HS-5 (cell line): ENCODE results near the gene PDGFB.

Experiments
- DNase-seq: peaks from one replicate; pipeline ENCODE4 v3.0.0-alpha.2; 2012; ENCODE audit warnings: low read depth

Gene PDGFB

DNA sequence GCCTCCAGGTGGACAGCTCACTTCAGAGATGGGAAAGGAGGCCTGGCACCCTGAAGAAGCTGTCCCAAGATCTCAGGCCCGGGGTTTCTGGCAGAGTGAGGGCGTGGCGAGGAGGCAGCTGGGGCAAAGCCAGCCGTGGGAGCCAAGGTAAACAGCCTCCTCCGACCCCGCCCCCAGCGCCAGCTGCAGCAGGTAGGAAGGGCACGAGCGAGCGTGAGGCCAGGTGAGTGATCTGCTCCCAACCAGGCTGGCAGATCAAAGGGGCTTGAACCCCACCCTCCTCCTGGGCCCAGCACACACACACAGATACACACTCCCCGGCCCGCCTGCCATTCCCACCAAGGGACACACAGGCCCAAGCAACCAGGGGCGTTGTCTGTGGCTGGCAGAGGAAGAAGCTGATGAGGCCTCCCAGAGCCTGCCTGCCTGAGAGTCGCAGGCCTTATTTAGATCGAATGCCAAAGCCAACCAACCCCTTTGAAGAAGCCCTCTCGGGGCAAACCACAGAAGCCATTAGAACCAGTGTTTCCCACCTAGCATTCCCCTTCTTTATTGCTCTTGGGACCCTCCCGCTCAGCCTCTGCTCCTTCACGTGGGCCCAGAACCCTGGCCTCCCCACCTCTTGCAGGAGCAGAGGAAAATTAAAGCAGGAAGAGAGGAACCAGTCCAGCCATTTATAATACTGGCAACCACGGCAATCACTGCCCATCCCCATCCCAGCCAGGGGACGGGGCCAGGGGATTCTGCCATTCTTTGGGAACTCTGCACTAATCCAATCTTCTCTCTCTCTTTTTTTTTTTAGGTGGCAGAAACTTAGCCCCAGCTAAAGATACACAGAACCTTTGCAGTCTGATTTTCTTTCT, 5.0 kb downstream of the PDGFB start:
- no peak for DNase-seq

DNA sequence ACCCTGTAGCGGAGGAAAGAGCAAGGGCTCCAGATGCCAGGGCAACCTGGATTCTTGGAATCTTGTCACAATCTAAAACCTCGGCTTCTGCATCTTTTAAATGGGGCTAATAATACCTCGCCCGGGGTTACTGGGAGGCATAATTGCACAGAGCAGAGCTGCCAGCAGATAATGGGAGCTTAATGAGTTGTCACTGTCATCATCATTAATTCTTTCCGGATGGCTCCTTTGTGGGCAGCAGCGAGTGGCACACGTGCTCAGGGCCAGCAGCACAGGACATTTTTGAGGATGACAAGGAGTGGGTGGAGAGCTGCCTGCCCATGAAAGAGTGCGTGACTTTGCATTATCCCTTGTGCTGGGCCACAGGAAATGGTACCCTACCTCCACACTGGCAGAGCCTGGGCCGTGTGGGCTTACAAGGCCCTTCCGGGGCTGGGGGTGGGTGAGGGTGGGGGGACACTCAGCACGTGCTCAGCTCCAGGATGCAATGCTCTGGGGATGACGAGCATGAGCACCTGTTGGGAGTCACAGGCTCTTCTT, 5.7 kb downstream of the PDGFB start:
- no peak for DNase-seq

DNA sequence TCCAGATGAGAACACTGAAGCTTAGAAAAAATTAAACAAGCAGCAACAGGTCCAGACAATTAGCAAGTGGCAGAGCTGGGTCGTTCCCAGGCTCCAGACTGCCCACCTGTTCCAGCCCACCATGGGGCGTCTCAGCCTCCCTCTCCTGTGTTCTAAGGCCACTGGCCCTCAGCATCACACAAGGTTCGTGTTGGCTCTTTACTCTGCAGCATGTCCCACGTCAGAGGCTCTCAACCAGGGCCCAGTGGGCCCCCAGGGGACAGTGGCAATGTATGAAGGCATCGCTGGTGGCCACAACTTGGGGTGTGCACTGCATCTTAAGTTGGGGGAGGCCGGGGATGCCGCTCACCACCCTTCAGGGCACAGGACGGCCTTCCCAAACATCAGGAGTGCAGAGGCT, 6.2 kb downstream of the PDGFB start:
- DNase-seq, result no peak

GRCh38 chr22:39238101-39238466, 6.7 kb downstream of the PDGFB start:
- DNase-seq, result no peak

GRCh38 chr22:39237318-39238100, 7.3 kb downstream of the PDGFB start:
- DNase-seq, result no peak

DNA sequence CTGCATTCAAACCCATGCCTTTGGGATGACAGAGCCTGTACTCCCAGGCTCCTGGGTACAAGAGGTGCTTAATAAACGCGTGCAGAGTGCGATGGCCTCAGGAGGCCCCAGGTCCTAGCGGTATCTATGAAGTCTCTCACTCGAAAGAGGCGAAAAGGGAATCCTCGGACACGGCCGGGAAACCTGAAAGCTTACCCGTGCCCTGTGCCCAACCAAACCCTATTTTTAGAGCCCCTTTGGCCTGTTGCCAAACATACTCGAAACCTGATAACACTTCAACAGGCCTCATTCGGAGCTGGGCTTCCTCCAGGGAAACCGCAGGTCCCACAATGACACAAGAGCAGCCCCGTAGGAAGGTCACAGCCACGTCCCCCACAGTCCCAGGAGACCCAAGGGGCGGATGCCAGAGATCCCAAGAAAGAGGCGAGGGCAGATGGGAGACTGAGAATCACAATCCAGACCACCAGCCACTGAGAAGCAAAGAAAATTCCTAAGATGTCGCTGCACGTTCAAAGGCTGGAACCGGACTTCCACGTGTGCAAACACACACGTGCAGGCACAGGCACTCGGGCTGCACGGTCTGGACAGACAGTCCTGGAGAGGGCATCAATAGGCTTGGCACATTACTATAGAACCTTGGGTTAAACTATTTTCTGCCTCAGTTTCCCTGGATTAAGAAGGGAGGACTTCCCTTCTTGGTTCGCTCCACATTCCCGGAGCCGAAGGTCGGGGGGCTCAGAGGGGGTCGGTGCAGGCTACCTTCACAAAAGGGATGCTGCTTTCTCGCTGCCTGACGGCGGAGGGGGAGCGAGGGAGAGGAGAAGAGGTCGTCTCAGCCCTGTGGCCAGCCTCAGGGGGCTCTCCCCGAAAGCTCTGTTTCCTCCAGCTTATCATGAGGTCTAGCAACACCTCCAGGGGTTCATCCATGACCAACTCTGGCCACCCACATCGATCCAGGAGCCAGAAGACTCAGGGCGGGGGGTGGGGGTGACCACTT, 8.2 kb downstream of the PDGFB start:
- no peak for DNase-seq

GRCh38 chr22:39234867-39235687, 9.7 kb downstream of the PDGFB start:
- DNase-seq, result no peak

DNA sequence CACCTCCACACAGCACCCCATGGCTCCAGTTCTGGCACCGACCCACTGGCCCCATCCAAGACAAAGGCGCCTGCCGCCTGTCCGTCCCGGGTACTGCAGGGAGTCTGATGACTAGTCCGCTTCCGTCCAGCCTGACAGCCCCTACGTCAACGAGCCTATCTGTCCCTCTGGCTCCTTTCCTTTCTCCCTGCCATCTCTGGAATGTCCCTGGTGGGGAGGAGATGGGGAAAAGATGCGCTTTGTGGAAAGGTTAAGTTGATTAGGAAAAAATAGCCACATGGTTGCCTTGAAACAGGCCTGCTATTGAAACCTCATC, 10.4 kb downstream of the PDGFB start:
- DNase-seq, result no peak

- DNase-seq, result no peak
These were observed 10.9 kb downstream of the PDGFB start for GRCh38 chr22:39233710-39234471.

GRCh38 chr22:39232806-39233709, 11.7 kb downstream of the PDGFB start:
- no peak for DNase-seq

DNA sequence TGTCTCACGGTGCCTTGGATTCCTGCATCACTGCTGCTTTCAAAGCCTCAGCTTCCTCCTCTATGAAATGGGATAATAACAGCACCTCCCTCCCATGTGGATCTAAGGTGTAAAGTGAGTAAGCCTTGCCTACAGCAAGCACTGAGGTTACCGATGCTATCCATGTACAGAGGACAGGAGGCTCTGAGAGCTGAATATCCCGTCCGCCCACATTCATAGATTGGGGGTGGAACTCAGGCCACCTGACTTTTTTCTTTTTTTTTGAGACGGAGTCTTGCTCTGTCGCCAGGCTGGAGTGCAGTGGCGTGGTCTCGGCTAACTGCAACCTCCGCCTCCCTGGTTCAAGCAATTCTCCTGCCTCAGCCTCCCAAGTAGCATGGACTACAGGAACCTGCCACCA, 12.5 kb downstream of the PDGFB start:
- DNase-seq, result no peak

- DNase-seq, result no peak
These were observed 13.4 kb downstream of the PDGFB start for GRCh38 chr22:39231197-39231950.

DNA sequence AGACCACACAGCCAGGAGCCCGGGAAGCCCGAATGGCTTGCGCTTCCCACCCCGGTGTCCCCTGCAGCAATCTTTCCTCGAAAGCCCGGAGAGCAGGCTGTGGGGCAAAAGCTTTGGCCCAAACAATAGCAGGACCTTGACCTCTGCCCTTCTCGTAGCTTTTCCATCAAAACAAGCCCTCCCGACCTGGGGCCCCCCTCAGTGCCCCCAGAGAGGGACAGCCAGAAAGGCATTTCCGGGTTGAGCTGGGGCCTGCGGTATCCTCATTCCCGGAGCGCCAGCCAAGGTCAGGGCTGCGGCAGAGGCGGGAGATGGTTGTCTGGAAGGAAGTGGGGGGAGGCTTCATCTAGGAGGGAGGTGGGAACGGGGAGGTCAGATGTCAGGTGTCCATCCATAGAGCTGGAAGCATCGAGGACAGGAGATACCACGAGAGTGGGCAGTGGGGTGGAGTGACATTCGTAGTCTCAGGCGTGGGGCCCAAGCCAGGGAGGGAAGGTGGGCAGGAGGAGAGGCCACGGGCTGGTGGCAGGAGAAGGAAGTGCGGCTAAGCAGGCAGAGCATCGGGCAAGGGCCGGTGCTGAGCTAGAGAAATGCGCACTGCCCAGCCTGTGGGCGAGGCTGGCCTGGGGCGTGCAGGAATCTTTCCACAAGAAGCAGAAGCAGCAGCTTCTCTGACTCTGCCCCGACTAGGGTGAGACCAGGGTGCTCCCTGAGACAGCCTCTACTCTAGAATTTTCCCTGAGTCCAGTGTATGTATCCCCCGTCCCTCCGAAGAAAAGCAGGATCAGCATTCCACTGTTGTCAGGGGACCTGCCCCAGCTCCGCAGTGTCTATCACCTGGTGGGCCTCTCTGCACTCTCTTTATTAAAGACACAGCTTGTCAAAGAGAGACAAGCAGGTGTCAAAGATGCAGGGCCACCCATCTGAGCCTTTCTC, 14.3 kb downstream of the PDGFB start:
- no peak for DNase-seq

DNA sequence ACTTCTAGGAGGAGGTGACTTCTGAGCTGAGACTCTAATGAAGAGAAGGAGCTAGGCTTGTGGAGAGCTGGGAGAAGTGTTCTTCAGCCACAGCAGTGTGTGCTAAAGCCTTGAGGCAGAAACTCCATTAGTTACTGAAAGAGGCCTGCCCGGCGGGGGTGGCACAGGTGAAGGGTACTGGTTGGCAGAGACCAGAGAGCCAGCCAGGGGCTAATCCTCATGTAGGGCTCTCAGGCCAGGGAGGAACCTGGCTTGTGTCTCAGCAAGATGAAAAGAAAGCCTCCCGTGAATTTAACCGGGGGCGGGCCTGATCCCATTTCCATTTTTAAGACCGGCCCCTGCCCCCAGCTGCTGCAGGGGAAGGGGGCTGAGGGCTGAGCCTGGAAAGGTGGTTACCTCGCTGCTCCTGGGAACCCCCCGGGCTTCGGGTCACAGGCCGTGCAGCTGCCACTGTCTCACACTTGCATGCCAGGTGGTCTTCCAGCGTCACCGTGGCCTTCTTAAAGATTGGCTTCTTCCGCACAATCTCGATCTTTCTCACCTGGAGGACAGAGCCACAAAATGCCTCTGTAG, 15.0 kb downstream of the PDGFB start:
- DNase-seq, result no peak

GRCh38 chr22:39229075-39229474, 15.7 kb downstream of the PDGFB start:
- no peak for DNase-seq

DNA sequence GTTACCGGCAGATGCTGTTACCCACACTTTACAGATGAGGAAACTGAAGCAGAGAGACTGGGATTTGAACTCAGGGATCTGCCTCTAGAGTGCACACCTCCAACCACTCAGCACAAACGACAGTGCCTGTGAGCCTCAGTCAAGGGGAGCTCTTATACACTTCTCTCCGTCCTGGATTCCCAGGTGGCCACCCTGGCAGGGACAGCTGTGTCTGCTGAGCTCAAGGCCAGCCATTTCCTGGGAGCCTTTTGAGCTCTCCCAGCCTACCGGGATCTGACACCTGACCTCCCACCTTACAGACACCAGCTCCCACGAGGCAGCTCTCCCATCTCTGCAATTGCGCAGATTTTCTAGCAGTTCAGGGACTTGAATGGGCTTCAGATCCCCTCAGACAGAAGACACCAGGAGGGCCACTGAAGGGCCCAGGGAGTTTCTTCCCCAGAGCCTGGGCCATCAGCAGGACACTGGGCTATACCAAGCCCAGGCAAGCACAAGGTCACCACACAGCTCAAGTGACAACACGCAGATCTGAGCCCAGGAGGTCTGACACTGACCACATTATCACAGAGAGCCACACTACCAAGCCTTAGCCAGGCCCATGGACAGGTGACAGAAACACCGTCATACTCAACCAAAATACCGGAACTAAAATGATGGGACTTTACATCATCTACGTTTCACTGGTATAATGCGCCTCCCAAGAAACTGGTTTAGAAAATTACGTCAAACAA, 17.1 kb downstream of the PDGFB start:
- DNase-seq, result no peak
